Measurements from ENCODE around the gene DOC2A.
A peak's percentile ranks its signal among the peaks of the same experiment; 100 is the strongest.

DOC2A gene

DNA sequence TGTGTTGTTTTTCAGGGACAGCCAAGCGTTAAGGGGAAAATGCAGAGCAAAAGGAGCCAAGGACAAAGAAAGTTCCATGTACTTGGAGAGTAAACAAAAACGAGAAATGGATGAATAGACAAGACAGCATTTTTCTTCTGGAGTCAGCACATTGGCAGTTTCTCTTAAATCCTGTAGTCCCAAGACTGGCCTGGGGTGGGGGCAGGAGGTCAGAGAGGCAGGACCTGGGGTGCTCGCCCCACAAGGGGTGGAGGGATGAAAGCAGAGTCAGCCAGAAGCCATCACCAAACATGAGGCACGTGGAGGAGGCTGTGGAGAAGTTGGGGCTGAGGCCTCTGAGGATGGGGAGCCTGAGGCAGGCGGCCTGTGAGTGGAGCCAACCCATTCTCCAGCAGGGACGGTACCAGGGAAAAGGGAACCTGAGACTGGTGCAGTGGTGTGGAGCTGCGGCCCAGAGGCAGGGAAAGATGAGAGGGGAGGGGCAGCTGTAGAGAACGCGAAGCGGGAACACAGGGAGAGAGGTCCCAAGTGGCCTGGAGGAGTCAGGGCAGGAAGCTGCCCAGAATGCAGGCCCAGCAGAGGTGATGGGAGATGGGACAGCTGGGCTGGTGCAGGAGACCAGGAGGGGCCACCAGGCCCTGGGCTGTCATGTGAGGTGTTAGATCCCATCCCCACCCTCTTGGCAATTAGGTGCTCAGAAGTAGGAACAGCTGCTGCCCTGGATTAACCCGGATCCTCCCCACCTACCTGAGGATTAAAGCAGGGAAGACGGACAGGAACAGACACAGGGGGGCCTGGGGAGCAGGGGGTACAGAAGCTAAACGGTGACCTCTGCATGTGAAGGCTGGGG is 17.0 kb upstream of the DOC2A start:
- no peak overlapping the region for H3K4me3 ChIP-seq (ENCODE audit: low read length in 2 of 2)
- H3K4ac ChIP-seq (ENCODE audit: low read length) = no peak overlapping the region
- H3K27ac ChIP-seq (replicated peaks; ENCODE audit: low read length) = no peak overlapping the region
- H4K8ac ChIP-seq (ENCODE audit: low read depth, low read length) = no peak overlapping the region
- H3K9me3 ChIP-seq (replicated peaks in 1 of 2; ENCODE audit: control insufficient read depth in 2 of 2, insufficient read depth in 1 of 2, low read depth in 1 of 2, low read length in 2 of 2) = no peaks in the 10 kb centered on the region
- H3K4me2 ChIP-seq (ENCODE audit: insufficient read depth, low read length, poor library complexity, severe bottlenecking) = no peak overlapping the region
- no peak overlapping the region for H4K91ac ChIP-seq (ENCODE audit: low read depth, low read length, poor library complexity)
- no peak overlapping the region for H2AK5ac ChIP-seq (ENCODE audit: low read depth, low read length)
- no peak overlapping the region for H2BK15ac ChIP-seq (ENCODE audit: low read length)
- WGBS, 2 donors (ENCODE audit: extremely low coverage in 2 of 2, insufficient read length in 2 of 2, insufficient replicate concordance in 1 of 2) = no CpG with 5 or more reads among the region's 13 CpGs
- no peak overlapping the region for H2BK120ac ChIP-seq (ENCODE audit: low read depth, low read length)
- H3K27me3 ChIP-seq (ENCODE audit: control insufficient read depth in 3 of 3, insufficient read depth in 3 of 3, low read depth in 1 of 3, low read length in 3 of 3) = peaks cover 0 to 24% (median 0%) of the 10 kb centered on the region in 3 experiments
- H3K4me1 ChIP-seq (ENCODE audit: control insufficient read depth in 2 of 2, insufficient read depth in 1 of 2, low read depth in 1 of 2, low read length in 2 of 2) = peaks cover 12 to 24% of the 10 kb centered on the region in 2 donors
- H3K79me1 ChIP-seq (ENCODE audit: low read depth, low read length) = no peaks in the 10 kb centered on the region
- no peak overlapping the region for H3K23ac ChIP-seq (ENCODE audit: low read depth, low read length, poor library complexity)
- no peak overlapping the region for H2BK12ac ChIP-seq (ENCODE audit: low read length)
- H2AFZ ChIP-seq (ENCODE audit: low read length) = no peak overlapping the region
- H3K18ac ChIP-seq (ENCODE audit: low read length) = no peak overlapping the region
- H3K14ac ChIP-seq (ENCODE audit: low read length) = no peak overlapping the region
- peaks cover 0 to 7% of the 10 kb centered on the region in 2 donors for H3K36me3 ChIP-seq (replicated peaks in 1 of 2; ENCODE audit: control insufficient read depth in 2 of 2, insufficient read depth in 2 of 2, low read length in 2 of 2)
- H2BK5ac ChIP-seq (ENCODE audit: low read length) = no peak overlapping the region
- no peak overlapping the region for H3K9ac ChIP-seq (ENCODE audit: low read depth, low read length, poor library complexity)
- DNase-seq (ENCODE audit: low spot score) = no peak

DNA sequence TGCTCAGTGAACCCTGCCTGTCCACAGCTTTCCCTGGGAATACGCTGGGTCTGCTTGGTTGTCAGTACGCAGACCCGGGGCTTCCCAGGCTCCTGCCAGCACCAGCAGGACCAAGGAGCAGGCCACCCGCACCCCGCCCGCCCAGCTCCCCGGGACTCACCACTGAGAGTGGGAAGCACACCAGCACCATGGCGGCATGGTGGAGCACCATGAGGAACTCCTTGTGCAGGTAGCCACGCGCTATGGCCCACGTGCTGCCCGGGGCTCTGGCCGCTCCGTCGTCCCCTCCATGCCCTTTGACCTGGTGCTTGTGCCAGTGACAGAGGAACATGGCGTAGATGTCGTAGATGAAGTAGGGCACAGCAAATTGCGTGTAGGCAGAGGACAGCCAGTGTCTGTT is 15.6 kb upstream of the DOC2A start:
- no peak overlapping the region for H3K18ac ChIP-seq (ENCODE audit: low read length)
- no peak overlapping the region for H2BK5ac ChIP-seq (ENCODE audit: low read length)
- peaks cover 2% of the 10 kb centered on the region for H3K79me1 ChIP-seq (ENCODE audit: low read depth, low read length)
- no peak overlapping the region for H4K91ac ChIP-seq (ENCODE audit: low read depth, low read length, poor library complexity)
- H3K14ac ChIP-seq (ENCODE audit: low read length) = peak overlapping the region; percentile 65
- H3K4me2 ChIP-seq (ENCODE audit: insufficient read depth, low read length, poor library complexity, severe bottlenecking) = no peak overlapping the region
- no peak overlapping the region for H3K4ac ChIP-seq (ENCODE audit: low read length)
- no peak overlapping the region for H2AK5ac ChIP-seq (ENCODE audit: low read depth, low read length)
- H2BK12ac ChIP-seq (ENCODE audit: low read length) = no peak overlapping the region
- no peak overlapping the region for H2BK120ac ChIP-seq (ENCODE audit: low read depth, low read length)
- DNase-seq (ENCODE audit: low spot score) = no peak
- H3K9me3 ChIP-seq (replicated peaks in 1 of 2; ENCODE audit: control insufficient read depth in 2 of 2, insufficient read depth in 1 of 2, low read depth in 1 of 2, low read length in 2 of 2) = no peaks in the 10 kb centered on the region
- H4K8ac ChIP-seq (ENCODE audit: low read depth, low read length) = no peak overlapping the region
- H3K4me3 ChIP-seq (ENCODE audit: low read length in 2 of 2) = no peak overlapping the region
- no CpG with 5 or more reads among the region's 18 CpGs for WGBS, 2 donors (ENCODE audit: extremely low coverage in 2 of 2, insufficient read length in 2 of 2, insufficient replicate concordance in 1 of 2)
- no peak overlapping the region for H2BK15ac ChIP-seq (ENCODE audit: low read length)
- H3K4me1 ChIP-seq (ENCODE audit: control insufficient read depth in 2 of 2, insufficient read depth in 1 of 2, low read depth in 1 of 2, low read length in 2 of 2) = peaks cover 6 to 17% of the 10 kb centered on the region in 2 donors
- peaks cover 0 to 24% (median 0%) of the 10 kb centered on the region in 3 experiments for H3K27me3 ChIP-seq (ENCODE audit: control insufficient read depth in 3 of 3, insufficient read depth in 3 of 3, low read depth in 1 of 3, low read length in 3 of 3)
- no peak overlapping the region for H2AFZ ChIP-seq (ENCODE audit: low read length)
- H3K23ac ChIP-seq (ENCODE audit: low read depth, low read length, poor library complexity) = peak overlapping the region; percentile 69
- peaks cover 0 to 7% of the 10 kb centered on the region in 2 donors for H3K36me3 ChIP-seq (replicated peaks in 1 of 2; ENCODE audit: control insufficient read depth in 2 of 2, insufficient read depth in 2 of 2, low read length in 2 of 2)
- H3K27ac ChIP-seq (replicated peaks; ENCODE audit: low read length) = no peak overlapping the region
- peak overlapping the region; percentile 56 for H3K9ac ChIP-seq (ENCODE audit: low read depth, low read length, poor library complexity)

- H3K9ac ChIP-seq (ENCODE audit: low read depth, low read length, poor library complexity) = no peak overlapping the region
- H2BK5ac ChIP-seq (ENCODE audit: low read length) = no peak overlapping the region
- H4K91ac ChIP-seq (ENCODE audit: low read depth, low read length, poor library complexity) = no peak overlapping the region
- H2BK120ac ChIP-seq (ENCODE audit: low read depth, low read length) = no peak overlapping the region
- WGBS, 2 donors (ENCODE audit: extremely low coverage in 2 of 2, insufficient read length in 2 of 2, insufficient replicate concordance in 1 of 2) = no CpG with 5 or more reads among the region's 7 CpGs
- H3K36me3 ChIP-seq (replicated peaks in 1 of 2; ENCODE audit: control insufficient read depth in 2 of 2, insufficient read depth in 2 of 2, low read length in 2 of 2) = peaks cover 0 to 7% of the 10 kb centered on the region in 2 donors
- no peak overlapping the region for H3K18ac ChIP-seq (ENCODE audit: low read length)
- no peaks in the 10 kb centered on the region for H3K9me3 ChIP-seq (replicated peaks in 1 of 2; ENCODE audit: control insufficient read depth in 2 of 2, insufficient read depth in 1 of 2, low read depth in 1 of 2, low read length in 2 of 2)
- no peak overlapping the region for H2BK12ac ChIP-seq (ENCODE audit: low read length)
- no peak overlapping the region for H3K4me2 ChIP-seq (ENCODE audit: insufficient read depth, low read length, poor library complexity, severe bottlenecking)
- peaks cover 4% of the 10 kb centered on the region for H3K79me1 ChIP-seq (ENCODE audit: low read depth, low read length)
- no peak overlapping the region for H3K14ac ChIP-seq (ENCODE audit: low read length)
- no peak overlapping the region for H2AFZ ChIP-seq (ENCODE audit: low read length)
- no peak overlapping the region for H3K4ac ChIP-seq (ENCODE audit: low read length)
- H4K8ac ChIP-seq (ENCODE audit: low read depth, low read length) = peak overlapping the region; percentile 77
- DNase-seq (ENCODE audit: low spot score) = no peak
- H3K23ac ChIP-seq (ENCODE audit: low read depth, low read length, poor library complexity) = no peak overlapping the region
- H3K27ac ChIP-seq (replicated peaks; ENCODE audit: low read length) = no peak overlapping the region
- H3K27me3 ChIP-seq (ENCODE audit: control insufficient read depth in 3 of 3, insufficient read depth in 3 of 3, low read depth in 1 of 3, low read length in 3 of 3) = peaks cover 0 to 24% (median 0%) of the 10 kb centered on the region in 3 experiments
- H2BK15ac ChIP-seq (ENCODE audit: low read length) = peak overlapping the region; percentile 30
- no peak overlapping the region for H2AK5ac ChIP-seq (ENCODE audit: low read depth, low read length)
- peaks cover 7 to 15% of the 10 kb centered on the region in 2 donors for H3K4me1 ChIP-seq (ENCODE audit: control insufficient read depth in 2 of 2, insufficient read depth in 1 of 2, low read depth in 1 of 2, low read length in 2 of 2)
- H3K4me3 ChIP-seq (ENCODE audit: low read length in 2 of 2) = no peak overlapping the region
These were observed 14.7 kb upstream of the DOC2A start for GRCh38 chr16:30025574-30025973.

GRCh38 chr16:30025156-30025555 is 14.3 kb upstream of the DOC2A start:
- Histone ChIP-seq H3K9ac (ENCODE audit: low read depth, low read length, poor library complexity) (no peak overlapping the region), H2BK15ac (ENCODE audit: low read length) (peak overlapping the region; percentile 30), H2BK5ac (ENCODE audit: low read length) (peak overlapping the region; percentile 73), H3K4ac (ENCODE audit: low read length) (no peak overlapping the region), H3K79me1 (ENCODE audit: low read depth, low read length) (peaks cover 4% of the 10 kb centered on the region), H4K91ac (ENCODE audit: low read depth, low read length, poor library complexity) (no peak overlapping the region), H2AK5ac (ENCODE audit: low read depth, low read length) (no peak overlapping the region), H3K36me3 (replicated peaks in 1 of 2; ENCODE audit: control insufficient read depth in 2 of 2, insufficient read depth in 2 of 2, low read length in 2 of 2) (peaks cover 0 to 7% of the 10 kb centered on the region in 2 donors), H2BK120ac (ENCODE audit: low read depth, low read length) (no peak overlapping the region), H3K4me3 (ENCODE audit: low read length in 2 of 2) (no peak overlapping the region), H3K14ac (ENCODE audit: low read length) (peak overlapping the region; percentile 6), H3K4me1 (ENCODE audit: control insufficient read depth in 2 of 2, insufficient read depth in 1 of 2, low read depth in 1 of 2, low read length in 2 of 2) (peaks cover 4 to 13% of the 10 kb centered on the region in 2 donors), H3K9me3 (replicated peaks in 1 of 2; ENCODE audit: control insufficient read depth in 2 of 2, insufficient read depth in 1 of 2, low read depth in 1 of 2, low read length in 2 of 2) (no peaks in the 10 kb centered on the region), H3K18ac (ENCODE audit: low read length) (no peak overlapping the region), H3K27me3 (ENCODE audit: control insufficient read depth in 3 of 3, insufficient read depth in 3 of 3, low read depth in 1 of 3, low read length in 3 of 3) (peaks cover 0 to 24% (median 0%) of the 10 kb centered on the region in 3 experiments), H3K4me2 (ENCODE audit: insufficient read depth, low read length, poor library complexity, severe bottlenecking) (no peak overlapping the region), H4K8ac (ENCODE audit: low read depth, low read length) (no peak overlapping the region), H2BK12ac (ENCODE audit: low read length) (no peak overlapping the region), H3K23ac (ENCODE audit: low read depth, low read length, poor library complexity) (no peak overlapping the region), H2AFZ (ENCODE audit: low read length) (no peak overlapping the region), H3K27ac (replicated peaks; ENCODE audit: low read length) (no peak overlapping the region)
- no peak for DNase-seq (ENCODE audit: low spot score)
- no CpG with 5 or more reads among the region's 20 CpGs for WGBS, 2 donors (ENCODE audit: extremely low coverage in 2 of 2, insufficient read length in 2 of 2, insufficient replicate concordance in 1 of 2)
